NCI-H345 treated with DMSO at 0.1 percent for 48 hours (cell line): ENCODE results near the gene UBE2N.

Source experiments
- DNase-seq: peaks from one replicate; lab custom pipeline; 2025; ENCODE audit not compliant: unreplicated experiment; lab: John Stamatoyannopoulos, UW

UBE2N gene, protein sequence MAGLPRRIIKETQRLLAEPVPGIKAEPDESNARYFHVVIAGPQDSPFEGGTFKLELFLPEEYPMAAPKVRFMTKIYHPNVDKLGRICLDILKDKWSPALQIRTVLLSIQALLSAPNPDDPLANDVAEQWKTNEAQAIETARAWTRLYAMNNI

DNA sequence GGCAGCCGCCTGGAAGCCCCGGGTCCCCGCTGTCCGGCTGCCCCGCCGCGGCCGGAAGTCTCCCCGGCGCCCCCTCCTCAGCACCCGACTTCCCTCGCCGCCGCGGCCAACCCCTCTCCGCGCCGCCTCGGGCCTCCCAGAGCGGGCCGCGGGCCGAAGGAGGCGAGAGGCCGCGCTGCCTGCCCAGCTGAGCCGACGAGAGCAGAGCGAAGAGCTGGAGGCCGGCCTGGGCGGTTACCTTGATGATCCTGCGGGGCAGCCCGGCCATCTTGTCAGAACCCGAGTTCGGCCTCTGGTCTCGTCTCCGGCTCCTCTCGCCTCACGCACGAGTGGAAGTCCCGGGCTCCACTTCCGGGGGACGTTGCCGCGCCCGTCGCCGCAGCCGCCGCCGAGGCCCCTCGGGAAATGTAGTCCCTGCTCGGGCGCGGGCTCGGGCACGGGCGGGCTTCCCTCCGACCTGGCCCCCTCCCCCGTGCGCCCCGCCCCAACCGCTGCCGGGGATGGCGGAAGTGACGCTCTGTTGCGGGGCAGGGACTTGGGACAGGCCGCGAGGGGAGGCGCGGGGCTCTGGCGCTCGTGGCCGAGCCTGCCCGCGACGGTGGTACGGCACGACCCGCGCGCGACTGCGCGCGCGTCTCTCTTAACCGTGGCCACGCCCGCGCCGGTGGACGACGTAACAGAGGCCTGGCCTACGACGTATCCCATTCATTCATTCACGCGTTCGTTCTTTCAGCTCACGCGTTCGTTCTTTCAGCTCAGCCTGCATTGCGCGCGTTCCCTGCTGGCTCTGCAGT is at the start of gene UBE2N:
UBE2N (minus strand) TSS at position 331 of the 794 bp plus-strand sequence; CDS start at position 268, 63 bp downstream.
- peak; percentile 88 for DNase-seq

DNA sequence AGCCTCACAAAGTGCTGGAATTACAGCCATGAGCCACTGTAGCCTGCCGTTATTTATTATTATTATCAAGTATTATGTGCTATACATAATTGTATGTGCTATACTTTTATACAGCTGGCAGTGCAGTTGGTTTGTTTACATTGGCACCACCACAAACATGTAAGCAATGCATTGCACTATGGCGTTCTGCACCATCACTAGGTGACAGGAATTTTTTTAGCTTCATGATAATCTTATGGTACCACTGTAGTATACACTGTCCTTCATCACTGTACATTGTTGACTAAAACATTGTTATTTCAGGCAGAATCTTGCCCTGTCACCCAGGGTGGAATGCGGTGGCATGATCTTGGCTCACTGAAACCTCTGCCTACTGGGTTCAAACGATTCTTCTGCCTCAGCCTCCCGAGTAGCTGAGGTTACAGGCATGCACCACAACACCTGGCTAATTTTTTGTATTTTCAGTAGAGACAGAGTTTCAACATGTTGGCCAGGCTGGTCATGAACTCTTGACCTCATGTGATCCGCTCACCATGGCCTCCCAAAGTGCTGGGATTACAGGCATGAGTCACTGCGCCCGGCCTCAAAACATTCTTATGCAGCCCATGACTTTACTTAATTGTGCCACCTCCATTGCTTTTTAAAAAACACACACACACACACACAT is 42.7 kb upstream of the UBE2N start:
- no peak for DNase-seq

DNA sequence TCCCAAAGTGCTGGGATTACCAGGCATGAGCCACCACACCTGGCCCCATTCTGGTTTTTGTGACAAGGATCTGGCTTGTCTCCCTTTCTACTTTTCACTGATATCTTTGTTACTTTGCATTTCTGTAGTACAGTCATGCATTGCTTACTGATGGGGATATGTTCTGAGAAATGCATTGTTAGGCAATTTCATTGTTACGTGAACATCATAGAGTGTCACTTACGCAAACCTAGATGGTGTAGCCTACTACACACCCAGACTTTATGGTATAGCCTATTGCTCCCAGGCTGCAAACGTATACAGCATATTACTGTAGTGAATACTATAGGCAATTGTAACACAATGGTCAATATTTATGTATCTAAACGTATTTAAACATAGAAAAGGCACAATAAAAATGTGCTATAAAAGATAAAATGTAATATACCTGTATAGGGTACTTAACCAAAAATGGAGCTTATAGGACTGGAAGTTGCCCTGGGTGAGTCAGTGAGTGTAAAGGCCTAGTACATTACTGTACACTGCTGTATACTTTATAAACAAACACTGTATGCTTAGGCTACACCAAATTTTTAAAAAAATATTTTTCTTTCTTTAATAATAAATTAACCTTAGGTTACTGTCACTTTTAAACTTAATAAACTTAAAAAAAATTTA is 41.5 kb upstream of the UBE2N start:
- DNase-seq, result no peak

DNA sequence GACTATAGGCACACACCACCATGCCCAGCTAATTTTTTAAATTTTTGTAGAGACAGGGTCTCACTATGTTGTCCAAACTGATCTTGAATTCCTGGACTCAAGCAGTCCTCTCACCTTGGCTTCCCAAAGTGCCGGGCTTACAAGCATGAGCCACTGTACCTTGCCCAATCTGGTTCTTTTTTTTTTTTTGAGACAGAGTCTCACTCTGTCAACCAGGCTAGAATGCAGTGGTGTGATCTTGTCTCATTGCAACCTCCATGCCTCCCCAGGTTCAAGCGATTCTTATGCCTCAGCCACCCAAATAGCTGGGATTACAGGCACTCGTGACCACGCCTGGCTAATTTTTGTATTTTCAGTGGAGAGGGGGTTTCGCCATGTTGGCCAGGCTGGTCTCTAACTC is 41.0 kb upstream of the UBE2N start:
- DNase-seq, result no peak

DNA sequence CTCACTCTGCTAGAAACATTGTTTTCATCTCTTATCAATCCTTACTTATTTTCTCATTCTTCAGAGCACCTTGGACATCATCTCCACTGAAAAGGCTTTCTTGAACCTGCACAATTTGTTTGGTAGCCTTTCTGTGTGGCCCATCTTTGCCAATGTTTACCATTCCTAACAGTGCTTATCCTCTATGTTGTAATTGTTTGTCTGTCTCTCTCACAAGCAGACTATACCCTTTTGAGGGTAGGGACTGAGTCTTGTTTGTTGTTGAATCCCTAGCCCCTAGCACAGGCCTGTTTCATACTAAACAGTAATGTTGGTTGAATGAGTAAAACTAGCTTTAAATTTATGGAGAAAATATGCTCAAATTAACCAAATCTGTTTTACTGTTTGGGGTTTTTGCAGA is 34.8 kb upstream of the UBE2N start:
- DNase-seq, result no peak

DNA sequence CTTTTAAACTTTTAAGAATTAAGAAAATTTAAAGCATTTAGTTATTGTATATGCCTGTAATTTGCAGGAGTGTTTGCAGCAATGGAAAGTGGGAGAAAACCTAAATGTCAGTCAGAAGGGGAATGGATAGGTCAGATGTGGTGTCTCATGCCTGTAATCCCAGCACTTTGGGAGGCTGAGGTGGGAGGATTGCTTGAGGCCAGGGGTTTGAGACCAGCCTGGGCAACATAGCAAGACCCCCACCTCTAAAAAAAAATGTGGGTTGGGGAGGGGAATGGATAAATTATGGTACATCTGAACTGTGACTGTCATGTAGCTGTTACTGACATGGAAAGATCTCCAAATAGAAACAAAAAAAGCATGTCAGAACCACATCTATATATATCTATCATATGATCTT is 27.6 kb upstream of the UBE2N start:
- DNase-seq, result no peak

DNA sequence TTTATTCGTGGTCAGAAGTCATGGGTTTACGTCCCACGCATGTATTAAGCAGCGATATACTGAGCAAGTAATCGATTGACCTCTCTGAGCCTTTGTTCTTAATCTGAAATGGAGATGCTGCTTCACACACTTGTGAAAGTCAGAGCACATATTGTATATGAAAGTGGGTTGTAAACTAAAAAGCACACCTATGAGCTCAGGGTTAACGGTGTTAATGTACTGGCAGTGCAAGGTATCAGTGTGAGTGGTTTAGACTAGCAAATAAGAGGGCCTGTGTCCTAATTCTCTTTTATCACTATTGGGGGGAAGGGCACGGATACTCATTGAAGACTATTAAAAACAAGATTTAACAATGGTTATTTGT is 26.2 kb upstream of the UBE2N start:
- DNase-seq, result peak; percentile 12

DNA sequence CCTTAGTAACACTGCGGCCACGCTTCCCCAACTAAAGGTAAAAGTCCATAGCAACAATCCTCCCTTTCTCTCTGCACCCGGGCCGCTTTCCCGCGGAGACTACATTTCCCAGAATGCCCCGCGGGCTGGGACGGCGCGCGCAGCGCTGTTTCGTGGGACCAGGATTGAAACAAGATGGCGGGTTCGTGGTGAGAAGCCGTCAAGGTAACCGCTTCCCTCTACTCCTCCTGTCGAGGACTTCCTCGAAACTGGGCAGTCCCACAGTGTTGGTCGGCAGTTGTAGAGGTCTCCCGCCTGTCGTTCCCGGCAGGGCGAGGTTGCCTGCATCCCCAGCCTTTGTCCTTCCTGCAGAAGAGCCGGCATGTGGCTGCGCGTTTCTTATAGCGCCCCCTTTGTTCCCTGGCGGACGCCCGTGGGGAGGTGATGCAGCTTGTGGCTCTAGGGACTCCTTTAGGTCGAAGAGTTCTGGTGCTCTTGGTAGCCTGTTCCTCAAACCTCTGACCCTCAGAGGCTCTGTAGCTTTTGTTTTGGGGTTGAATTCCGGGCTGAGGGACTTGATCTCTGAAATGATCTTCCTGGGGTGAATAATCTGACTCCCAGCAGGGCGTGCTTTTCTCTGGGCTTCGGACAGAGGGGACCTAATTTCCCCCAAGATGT is 25.7 kb upstream of the UBE2N start, which contains the start of gene MRPL42:
MRPL42 (plus strand) TSS at position 164 of the 657 bp plus-strand sequence. CDS start 1,772 bp downstream, outside the sequence.
- DNase-seq, result peak; percentile 69

DNA sequence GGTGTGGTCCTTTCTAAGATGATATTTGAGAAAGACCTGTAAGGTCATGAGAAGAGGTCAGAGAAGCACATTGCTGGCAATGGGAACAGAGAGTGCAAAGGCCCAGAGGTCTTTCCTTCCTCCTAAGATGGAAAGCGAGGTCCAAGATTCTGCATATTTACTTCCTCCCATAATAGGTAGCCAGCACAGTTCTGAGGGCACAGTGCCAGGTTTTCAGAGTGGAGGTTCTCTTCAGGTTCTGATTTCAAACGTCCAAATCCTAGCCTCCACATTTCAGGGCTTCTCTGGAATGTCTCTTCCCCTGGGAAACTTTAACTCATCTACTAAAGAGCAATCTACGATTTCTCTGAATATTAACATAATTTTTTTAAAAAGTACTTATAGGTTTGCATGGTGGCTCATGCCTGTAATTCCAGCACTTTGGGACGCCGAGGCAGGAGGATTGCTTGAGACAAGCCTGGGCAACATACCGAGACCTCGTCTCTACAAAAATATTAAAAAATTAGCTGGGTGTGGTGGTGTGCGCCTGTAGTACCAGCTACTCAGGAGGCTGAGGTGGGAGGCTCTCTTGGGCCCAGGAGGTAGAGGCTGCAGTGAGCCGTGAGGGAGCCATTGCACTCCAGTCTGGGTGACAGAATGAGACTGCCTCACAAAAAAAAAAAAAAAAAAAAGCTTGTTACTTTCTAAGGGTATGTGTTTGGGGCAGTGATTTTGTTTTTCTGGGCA is 25.0 kb upstream of the UBE2N start:
- no peak for DNase-seq

DNA sequence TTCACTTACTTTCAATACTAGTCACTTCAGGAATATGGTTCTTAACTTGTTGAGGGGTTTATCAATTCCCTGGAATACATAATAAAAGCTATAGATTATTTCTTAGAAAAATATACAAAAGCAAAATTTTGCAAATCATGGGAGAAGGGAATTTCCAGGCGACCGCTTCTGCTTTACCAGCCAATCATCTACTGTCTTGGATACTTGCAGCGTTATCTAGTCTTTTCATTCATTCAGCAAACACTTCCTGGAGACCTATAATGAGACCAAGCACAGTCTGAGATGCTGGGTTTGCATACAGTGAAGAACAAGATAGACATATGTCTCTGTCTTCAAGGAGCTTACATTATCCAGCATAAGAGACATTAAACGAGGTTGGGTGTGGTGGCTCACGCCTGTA is 24.1 kb upstream of the UBE2N start:
- DNase-seq, result no peak

DNA sequence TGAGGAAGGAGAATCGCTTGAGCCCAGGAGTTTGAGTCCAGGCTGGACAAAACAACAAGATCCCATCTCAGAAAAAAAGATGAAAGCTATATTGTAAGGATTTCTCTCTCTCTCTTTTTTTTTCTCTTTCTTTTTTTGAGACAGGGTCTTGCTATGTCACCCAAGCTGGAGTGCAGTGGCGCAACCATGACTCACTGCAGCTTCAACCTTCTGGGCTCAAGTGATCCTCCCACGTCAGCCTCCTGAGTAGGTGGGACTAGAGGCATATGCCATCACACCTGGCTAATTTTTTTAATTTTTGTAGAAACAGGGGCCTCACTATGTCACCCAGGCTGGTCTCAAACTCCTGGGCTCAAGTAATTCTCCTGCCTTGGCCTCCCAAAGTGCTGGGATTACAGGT is 19.8 kb upstream of the UBE2N start:
- DNase-seq, result no peak

DNA sequence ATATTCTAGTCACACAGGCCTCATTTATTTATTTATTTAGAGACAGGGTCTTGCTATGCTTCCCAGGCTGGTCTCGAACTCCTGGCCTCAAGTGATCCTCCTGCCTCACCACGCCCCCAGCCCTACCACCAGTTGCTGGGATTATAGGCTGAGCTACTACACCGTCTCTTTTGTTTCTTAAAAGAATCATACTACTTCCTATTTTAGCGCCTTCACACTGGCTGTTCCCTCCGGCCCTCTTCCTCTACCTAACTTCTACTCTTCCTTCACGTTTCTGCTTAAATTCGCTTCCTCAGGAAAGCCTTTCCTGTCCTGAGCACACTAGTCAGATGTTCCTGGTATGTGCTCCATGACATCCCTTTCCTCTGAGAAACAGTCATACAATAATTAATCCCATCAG is 19.2 kb upstream of the UBE2N start:
- DNase-seq, result no peak

DNA sequence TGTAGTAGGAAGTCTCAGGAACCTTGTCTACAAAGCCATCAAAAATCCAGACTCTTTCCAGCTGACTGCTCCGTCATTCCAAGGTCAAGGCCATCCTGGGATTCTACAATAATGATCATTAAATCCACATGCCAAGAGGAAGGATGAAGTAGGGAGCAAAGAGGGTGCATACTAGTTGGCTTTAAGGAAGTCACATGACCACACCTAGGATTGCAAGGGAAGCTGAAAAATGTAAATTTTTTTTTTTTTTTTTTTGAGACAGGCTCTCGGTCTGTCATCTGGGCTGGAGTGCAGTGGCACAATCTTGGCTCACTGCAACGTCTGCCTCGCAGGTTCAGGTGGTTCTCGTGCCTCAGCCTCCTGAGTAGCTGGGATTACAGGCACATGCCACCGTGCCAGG is 18.3 kb upstream of the UBE2N start:
- no peak for DNase-seq

DNA sequence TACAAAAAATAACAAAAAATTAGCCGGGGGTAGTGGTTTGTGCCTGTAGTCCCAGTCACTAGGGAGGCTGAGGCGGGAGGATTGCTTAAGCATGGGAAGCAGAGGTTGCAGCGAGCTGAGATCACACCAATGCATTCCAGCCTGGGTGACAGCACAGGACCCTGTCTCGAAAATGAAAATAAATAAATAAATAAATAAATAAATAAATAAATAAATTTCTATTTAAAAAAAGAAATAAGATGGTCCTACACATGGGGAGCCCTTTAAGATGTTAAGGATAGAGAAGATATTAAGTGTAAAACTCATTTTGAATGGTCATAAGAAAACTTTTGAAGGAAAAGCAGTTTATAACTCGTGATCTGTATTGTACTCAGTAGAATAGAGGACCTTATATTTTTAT is 17.4 kb upstream of the UBE2N start:
- DNase-seq, result no peak

DNA sequence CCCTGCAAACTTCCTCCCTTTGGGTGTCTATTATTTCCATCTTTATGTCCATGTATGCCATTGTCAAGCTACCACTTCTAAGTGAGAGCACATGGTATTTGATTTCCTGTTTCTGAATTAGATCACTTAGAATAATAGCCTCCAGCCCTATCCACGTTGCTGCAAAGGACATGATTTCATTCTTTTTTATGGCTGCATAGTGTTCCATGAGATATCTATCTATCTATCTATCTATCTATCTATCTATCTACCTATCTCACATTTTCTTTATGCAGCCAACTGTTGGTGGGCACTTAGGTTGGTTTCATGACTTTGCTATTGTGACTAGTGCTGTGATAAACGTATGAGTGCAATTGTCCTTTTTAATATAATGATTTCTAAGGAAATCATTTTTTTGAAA is 14.3 kb upstream of the UBE2N start:
- no peak for DNase-seq

DNA sequence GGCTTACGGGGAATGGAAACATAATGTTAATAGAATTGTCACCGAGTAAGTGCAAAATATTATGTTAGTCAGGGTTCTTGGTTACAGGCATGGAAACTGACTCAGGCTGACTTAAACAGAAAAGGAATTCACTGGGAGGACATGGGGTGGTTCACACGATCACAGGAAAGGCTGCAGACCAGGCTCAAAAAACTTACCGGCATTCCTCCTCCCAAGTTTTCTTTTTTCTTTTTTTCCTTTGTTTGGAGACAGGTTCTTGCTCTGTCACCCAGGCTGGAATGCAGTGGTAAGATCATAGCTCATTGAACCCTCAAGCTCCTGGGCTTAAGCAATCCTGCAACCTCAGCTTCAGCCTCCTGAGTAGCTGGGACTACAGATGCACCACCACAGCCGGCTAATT is 11.9 kb upstream of the UBE2N start:
- no peak for DNase-seq

DNA sequence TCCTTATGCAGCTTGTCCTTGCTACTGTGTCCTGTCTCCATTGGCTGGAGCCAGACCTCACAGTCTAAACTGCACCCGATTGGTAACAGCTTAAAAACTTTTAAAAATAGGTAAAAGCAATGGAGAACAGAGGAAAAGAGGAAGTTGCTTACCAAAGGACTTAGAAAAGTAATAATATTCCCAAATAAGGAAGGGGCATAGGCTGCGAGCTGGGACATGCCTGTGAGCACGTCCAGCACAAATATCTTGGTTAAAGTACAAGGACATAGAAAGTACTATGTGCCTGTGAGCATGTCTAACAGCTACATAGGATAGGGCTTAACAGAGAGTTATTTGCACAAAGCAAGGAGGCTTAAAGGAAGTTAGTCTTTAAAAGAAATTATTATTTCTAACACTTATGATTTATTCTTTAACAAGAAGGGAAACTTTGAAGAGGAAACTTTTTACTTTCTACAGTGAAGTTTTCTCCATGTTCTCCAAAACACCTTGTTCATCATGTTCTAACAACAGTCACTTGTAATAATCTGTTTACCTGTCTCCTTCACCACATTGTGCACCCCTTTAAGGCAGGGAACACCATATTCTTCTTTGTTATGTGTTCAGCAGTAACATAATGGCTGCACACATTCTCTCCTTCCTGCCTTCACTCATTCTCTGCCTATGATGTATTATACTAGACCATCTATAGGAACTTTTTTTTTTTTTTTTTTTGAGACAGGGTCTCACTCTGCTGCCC is 9.8 kb upstream of the UBE2N start:
- no peak for DNase-seq

DNA sequence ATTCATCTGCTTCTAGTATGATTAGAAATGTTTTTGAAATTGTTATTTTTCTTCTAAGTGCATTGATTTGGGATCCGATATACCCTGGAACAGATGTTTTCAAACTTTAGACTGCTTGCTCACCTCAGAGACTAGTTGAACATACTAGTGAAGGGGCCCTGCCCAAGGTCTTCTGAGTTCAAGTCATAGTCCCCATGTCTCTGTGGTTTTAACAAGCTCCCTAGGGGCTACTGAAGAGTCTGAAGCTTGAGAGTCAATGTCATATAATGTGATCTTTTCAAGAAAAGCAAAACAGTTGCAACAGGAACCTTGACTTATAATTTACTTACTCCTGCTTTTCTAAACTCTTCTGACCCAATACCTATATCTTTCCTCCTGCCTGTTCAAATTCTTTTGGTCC is 7.5 kb upstream of the UBE2N start:
- DNase-seq, result no peak

DNA sequence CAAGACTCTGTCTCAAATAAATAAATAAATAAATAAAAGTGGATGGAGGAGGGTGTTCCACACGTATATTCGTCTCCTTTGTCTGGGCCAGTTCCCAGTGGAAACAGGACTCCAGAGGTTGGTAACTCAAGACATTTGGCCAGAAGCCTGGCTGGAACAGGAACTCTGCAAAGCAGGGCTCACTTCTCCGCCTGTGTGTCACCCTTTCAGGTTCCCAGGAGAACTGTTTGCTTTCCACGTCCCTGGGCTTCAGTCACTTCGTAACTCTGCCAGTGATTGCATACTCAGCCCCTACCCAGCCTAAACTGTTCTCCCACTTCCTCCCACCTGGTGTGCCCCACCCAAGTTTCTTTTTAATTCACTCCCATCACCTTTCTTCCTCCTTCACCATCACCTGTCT is 7.0 kb upstream of the UBE2N start:
- DNase-seq, result no peak
